HG03439 (cell line): Measurements from ENCODE around the gene RNLS.
A peak's percentile ranks its signal among the peaks of the same experiment; 100 is the strongest.

Experiments
- ATAC-seq: cut with Tn5 transposase; IDR thresholded peaks from one replicate; pipeline ENCODE4 v1.9.1; 2021; ENCODE audit warnings: mild to moderate bottlenecking, moderate library complexity; ENCODE audit not compliant: unreplicated experiment

Gene RNLS

DNA sequence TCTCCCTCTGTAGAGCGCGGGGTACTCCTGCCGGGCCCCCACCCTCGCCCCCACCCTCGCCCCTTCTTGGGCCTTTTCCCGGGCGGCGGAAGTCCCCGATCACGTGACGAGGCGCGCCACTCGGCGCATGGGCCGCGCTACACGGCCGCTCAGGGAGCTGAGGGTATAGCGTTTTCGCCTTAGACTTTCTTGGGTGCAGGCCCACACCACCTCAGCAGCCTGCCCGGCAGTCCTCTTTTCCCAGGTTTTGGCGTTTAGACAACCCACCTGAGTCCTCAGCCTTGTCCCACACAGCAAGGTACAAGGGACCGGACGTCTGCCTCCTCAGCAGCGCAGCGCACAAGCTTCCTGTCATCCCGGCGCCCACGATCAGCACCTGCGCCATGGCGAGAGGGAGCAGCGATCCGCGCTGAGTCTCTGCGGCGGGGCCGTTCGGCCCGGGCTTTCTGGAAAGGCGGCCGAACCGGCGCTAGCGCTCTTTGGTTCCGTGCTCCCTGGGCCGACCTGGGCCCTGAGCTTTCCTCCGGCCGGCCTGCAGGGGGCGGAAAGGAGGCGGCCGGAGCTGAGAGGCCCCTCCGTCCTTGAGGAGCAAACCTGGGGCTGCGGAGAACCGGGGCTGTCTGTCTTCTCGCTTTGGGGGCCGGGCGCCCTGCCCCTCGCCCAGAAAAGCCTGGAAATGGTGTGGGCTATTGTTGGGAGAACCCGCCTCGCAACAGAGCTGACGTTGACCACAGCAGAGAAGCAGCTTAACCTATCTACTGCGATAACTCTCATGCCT is at the start of gene RNLS:
Gene RNLS (minus strand): TSS at position 513 of the 778 bp plus-strand sequence.
- peak; percentile 70 for ATAC-seq

DNA sequence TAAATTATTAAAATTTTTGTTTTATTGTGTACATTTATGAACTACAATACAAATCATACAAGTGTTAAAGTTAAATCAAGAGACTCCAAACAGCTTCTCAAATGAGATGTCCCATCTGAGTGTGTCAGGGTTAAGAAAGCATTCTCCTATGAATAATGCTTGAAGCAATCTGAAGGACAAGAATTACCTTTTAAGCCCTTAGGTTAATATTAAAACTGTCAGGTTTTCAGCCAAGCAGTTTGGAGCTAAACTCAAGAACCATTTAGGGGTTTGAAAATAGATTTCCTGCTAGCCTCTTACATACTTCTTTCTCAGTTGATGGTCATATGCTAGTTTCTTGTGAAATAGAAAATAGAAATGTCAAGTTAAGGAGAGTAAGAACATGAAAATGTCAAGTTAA is 41.7 kb upstream of the RNLS start:
- no peak for ATAC-seq

DNA sequence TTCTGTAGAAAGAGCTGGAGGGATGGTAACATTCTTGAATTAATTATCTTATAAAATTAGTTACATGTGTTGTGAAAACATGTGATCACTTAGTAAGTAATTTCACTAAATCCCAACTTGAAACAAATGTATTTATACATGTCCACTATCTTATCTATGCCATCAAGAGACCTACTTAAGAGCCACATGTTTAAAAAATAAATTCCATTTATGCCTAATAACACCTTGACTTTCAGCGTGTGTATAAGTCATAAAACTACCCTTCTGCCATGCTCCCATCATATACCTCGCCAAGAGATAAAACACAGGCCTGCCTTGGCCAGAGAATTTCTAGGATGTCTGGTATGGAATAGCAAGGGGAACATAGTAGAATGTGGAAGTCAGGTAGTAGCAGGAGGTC is 40.7 kb upstream of the RNLS start:
- no peak for ATAC-seq

DNA sequence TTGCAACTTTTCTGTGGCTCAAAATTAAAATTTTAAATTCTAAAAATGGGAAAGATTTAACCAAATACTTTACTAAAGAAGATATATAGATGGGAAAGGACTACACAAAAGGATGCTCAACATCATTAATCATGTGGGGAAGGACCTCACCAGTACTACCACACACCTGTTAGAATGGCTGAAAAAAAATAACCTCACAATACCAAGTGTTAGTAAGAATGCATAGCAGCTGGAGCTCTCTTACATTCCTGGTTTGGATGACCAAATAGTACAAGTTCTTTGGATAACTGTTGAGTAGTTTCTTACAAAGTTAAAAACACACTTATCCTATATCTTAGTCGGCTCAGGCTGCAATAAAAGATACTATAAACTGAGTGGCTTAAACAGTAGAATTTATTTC is 37.3 kb upstream of the RNLS start:
- no peak for ATAC-seq

DNA sequence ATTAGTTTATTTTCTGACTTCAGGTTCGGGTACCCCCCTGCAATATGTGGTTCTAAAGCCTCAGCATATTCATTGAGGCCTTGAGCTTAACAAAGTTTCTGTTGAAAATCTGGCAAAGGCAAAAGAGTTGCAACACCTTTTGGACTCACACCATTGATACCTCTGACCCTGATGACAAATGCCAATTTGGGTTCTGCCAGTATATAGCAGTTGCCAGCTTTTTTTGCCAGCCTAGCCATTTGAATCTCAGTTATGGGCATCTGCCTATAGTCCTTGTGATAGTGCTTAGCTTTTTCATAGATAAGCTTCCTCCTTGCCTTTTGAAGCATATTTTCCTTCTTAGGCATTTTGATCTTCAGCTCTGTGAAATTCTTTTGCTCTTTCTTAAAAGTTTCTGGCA is 35.4 kb upstream of the RNLS start:
- no peak for ATAC-seq

DNA sequence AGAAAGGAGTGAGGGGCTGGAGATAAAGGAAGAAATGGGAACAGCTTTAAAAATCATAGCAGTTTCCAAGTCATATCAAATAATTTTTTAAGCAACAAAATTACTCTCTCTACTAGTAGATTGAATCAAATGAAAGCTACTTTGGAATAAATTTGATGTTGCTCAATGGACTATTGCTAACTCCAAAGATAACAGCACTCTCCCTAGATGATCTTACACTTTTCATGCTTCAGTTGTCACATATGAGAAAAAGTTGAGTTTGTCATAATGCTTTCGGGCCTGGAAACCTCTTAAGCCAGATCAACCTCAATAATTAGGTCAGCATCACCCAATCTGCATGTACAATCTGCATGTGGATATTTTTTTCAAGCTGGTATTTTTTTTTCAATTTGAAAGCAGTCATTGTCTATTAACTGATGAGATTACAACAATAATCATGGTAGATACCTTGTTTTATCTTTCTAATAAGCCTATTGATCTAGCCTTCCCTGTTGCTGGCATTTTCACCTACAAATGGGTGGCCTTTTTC is 34.7 kb upstream of the RNLS start:
- ATAC-seq, result no peak

DNA sequence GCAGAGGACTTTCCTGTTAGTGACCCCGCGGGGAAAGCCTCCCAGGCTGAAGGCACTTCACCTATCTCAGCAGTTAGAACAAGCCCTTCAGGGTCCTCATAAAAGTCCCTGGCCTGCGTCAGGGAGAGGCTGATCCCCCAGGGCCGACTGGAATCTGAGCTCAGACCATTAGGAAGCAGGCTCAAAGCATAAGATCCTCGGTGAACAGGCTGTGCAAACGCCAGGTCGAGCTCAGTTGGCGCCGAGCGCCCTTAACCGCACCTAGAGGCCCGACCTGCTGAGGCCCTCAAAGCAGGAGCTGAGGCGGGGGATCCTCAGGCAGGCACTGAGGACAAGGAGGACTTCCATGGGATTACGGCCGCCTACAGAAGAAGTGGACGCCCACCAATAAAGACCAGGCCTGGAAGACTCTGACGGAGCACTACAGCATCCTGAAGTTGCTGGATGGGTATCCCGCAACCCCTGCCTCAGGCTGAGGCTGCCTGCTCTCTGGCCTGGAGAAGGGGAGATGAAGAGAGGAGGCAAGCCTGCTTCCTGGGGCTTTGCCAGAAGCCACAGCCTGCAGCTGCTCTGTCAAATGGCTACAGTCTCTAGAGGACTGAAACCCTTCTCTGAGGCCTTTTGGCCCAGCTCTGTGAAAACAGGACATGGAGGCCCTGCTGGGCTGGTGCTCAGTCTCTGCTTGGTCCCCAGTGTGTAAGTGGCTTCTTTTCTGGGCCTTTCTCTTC is 33.3 kb upstream of the RNLS start:
- ATAC-seq, result no peak

DNA sequence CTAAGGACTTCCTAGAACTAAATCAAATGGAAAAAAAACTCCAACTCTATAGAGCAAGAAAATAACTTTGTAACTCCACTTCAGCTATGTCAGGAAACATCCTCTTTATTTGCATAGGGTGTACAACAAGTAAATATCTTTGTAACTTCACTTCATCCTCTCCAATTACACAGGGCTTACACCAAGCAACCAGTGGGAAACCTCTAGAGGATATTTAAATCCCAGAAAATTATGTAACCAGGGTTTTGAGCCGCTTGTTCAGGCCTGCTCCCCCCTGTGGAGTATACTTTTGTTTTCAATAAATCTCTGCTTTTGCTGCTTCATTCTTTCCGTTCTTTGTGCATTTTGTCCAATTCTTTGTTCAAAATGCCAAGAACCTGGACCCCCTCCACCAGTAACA is 25.7 kb upstream of the RNLS start:
- ATAC-seq, result no peak

DNA sequence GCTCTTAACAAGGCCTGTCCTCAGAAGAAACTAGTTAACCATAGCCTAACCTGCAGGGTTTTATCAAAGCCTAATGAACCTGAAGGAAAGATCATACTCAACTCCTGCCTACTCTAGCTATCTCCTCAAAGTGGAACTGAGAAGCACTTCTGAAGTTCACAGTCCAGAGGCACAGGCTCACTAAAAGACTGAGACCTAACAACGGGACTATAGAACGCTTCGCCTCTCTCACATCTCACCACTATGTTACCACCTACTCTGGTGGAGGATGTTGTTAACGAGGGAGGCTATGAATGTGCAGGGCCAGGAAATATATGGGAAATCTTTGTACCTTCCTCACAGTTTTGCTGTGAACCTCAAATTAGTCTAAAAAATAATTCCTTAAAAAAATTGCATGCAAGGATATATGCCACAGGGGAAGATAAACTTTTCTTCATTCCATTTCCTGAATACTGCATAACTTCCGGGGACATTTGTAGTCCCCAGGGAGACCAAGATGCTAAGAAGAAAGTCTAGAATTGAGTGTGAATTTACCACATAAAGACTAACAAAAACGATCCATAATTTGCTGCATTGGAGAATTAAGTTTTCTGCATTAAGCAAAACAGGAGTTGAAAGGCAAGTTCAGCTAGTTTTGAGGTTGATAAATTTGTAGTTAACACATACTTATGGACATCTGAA is 25.1 kb upstream of the RNLS start:
- no peak for ATAC-seq

DNA sequence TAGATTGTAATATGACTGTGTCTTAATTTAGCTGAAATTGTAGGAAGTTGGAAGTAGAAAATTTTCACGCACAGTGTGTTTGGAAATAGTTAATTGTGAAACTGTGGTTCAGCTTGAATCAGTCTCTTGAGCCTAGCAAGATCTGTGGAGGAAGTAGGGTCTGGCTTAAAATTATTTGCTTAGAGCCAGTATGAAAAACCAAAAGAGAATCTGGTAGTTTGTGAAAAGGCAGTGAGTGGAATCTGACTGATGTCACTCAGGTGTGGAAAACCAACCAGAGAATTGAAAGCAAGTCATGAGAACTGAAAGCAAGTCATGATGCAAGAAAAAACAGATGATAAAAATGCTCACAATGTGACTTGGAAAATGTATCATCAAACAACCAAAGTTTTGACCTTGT is 14.9 kb upstream of the RNLS start:
- peak; percentile 80 for ATAC-seq

DNA sequence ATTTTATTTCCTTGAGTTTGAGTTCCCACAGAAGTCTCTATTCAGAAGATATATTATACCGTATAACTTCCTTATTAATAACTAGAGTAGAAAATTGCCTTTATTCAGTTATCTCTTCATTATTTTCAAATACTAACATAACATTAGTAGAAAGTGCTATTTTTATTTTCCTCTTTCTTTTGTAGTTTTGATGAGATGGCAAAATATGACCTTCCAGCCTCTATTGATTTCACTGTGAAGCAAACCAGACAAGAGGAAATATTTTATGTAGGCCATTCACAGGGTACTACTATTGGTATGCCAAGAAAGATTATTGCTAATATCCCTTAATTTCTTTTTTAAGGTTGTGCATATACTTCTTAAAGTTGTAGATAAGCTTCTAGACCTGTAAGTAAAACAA is 11.4 kb upstream of the RNLS start:
- ATAC-seq, result no peak

DNA sequence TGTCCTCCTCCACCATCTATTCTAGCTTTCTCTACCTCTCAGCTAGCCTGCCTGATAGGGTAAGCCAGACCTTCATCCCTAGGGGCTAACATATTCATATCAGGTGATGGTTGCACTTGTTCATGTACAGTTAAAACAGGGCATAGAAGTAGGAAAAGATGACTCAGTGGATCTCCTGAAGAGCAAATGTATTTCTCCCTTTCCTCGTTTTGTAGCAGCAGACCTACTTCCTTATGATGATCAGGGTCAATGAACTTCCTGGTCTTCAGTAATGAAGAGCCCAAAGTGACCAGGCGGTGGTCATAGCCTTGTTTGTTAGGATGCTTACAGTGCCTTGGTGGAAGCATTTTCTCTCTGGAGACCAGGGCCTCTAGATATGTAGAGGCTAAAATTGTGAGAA is 9.8 kb upstream of the RNLS start:
- ATAC-seq, result no peak

DNA sequence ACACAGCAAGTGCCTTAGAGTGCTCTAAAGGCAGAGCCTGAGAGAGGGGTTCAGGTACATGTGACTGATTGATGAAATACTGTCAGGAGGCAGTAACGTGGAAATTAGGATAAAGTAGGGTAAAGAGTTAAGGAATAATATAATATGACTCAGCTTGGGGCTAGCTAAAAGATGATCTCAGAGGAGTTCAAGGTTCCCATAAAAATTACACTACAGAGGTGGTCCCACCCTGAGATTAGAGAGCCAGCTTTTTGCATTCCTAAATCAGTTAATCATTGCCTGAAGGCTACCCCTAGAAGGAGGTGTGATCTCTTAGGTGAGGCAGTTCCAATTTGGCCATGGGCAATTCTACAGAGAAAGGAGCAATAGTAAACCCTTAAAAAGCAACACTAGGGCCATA is 9.3 kb upstream of the RNLS start:
- no peak for ATAC-seq

DNA sequence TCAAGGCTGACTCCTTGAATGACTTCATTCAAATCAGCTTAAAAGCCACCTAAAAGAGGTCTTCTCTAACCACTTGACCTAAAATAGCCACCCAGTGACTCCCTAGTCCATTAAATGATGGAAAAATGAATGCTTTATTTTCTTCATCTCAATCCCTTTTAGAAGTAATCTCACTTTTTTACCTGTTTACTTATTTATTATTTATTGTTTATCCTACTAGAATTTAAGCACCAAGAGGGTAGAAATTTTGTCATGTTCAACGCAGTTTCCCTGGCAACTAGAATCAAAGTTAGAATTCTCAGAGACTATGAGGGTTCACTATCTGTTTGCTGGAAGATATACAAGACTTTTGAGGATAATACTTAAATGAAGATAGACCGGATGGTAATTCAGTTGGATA is 3.3 kb upstream of the RNLS start, which contains the start of gene LIPJ:
Gene LIPJ (plus strand): TSS at position 301 of the 400 bp plus-strand sequence. CDS start 3,926 bp downstream, outside the sequence.
- no peak for ATAC-seq

DNA sequence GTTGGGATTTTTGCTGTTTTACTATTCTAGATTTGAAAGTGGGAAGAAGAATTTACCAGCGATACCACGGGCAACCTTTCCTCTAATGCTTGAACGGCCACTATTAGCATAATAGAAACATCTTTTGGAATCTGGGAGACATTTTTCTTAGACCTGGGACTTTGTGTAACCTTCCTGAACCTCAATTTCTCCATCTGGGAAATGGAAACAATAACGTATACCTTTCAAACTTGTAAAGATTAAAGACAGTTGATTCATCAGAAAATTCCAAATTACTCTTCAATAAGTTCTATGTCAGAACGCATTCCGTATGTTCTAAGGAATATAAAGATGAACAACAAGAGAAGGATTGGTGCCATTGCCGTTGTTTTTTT is 453 bp upstream of the RNLS start:
- no peak for ATAC-seq

DNA sequence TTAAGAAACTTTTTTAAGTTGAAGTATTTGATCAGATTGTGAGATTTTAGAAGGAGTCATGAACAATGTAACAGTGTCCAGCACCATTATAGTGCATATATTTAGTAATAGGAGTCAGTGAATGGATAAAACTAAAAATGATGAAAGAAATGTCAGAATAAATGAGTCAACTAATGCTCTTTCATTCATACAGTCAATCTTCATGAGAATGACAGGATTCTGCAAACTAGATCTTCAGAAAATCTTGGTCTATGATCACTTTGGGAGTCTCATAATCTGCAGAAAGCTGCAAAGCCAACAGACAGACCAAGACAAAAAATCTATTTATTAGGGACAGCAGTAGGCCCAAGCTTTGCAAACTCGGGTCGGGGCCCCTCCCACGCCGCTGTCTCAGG is 710 bp downstream of the RNLS start:
- no peak for ATAC-seq

DNA sequence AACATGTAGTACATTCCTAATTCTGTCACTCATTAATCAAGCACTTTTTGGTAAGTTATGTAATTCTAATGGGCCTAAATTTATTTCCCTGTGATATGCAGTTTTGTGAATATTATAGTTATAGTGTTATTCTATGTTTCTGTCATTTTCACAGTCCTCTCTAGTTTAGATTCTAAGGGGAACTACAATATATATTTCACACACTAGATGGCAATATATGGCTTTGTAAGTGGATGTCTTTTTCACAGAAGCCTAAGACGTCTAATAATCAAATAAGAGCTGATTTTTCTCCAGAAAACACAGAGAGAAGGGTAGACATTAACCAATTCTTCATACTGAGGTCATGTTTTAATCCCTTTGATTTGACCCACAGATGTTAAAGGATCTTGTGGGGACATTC is 18.0 kb downstream of the RNLS start:
- ATAC-seq, result no peak

DNA sequence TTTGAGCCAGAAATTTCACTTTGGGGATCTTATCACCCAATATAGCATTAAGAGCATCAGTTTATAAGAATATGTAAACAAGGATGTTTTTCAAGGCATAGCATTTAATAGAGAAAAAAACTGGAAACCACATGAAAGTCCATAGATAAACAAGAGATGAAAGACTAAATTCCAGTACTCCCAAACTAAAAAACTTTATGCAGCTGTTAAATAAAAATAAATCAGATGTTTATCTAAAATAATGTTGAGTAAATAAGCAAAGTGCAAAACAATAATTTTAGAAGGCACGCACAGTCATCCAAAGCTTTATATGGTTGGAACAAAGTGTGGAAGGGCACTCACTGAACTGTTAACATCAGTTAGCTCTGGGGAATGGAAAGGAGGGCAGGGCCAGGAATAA is 21.0 kb downstream of the RNLS start:
- no peak for ATAC-seq

DNA sequence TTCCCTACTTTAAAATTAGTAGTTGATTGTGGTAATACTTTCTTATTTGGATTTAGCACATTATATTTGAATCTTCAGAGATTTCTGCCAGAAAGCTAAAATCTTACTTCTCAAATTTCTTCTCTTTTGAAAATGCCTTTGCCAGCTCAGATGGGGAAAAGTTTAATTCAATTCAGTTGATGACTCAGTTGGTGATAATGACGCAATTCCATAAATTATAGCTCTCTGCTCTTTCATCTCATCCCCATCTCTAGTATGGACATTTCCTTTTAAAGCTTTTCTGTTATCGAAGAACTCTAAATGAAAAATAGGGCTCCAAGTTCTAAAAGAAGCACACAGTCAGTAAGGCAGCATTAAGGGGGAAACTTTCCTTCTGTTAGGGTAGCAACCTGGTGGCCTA is 25.5 kb downstream of the RNLS start:
- no peak for ATAC-seq

DNA sequence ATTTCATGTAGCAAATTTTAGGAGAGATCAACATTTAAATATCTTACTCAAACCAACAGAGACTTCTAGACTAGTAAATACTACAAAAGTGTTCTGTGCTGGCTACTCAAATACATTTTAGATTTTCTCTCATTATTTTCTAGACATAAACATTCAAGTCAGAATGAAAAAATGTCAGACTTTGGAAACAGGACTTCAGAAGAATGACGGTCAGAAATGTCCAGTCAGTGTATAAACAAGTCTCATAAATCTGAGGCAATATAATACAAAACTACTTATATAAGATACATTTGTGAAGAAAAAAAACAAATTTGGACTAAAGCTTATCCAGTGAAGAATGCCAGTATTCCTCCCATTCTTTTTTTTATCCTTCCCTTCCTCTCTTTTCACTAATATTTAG is 25.9 kb downstream of the RNLS start:
- ATAC-seq, result no peak

DNA sequence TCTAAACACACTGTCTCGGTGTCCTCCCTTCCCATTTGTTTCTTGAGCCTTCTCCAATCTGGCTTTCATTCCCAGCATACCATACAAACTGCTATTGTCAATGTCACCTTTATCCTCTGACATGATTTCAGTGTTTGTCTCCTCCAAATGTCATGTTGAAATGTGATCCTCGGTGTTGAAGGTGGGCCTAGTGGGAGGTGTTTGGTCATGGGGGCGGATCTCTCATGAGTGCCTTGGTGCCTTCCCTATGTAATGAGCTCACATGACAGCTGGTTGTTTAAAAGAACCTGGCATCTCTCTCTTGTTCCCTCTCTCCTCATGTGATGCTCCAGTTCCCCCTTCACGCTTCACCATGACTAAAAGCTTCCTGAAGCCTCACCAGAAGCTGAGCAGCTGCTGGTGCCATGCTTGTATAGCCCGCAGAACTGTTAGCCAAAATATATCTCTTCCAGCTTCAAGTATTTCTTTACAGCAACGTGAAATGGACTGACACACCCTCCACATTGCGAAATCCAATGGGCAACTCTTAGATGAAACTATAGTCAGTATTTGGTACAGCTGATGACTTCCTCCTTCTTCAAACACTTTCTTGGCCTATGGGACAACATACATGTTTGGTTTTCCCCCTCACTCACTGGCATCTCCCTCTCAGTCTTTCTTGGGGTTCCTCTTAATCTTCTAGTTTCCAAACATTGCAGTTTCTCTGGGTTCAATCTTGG is 27.8 kb downstream of the RNLS start:
- no peak for ATAC-seq
